Kidney (tissue), 14 donors: ENCODE results near the gene SNAPIN. TPM values are rescaled to one million over a fixed set of nuclear protein-coding genes. Genes with fewer than 3 reads are reported as not detected.
"Not testable (repeated sequence)": the region's sequence is repeated elsewhere in the genome, so short reads cannot be mapped to it uniquely, and the experiment has no call there.

Experiments used
- DNase-seq, 5 donors: peaks; one replicate each; pipeline ENCODE4 v3.0.0-alpha.2; 2013 to 2020
- FAIRE-seq: peaks from 2 replicates; lab custom pipeline; 2012; peaks lifted over from hg19 to GRCh38; lab: Jason Lieb, UNC
- H3K27ac ChIP-seq, 2 donors: one replicate each; pipeline ENCODE4 v1.7.0; 2013; ENCODE audit warnings: low read depth in 2 of 2, low read length in 2 of 2, inconsistent platforms in 1 of 2
- H3K27me3 ChIP-seq: one replicate; pipeline ENCODE4 v1.7.1; 2013; ENCODE audit warnings: low read length, inconsistent platforms; ENCODE audit not compliant: control insufficient read depth, insufficient read depth
- H3K36me3 ChIP-seq, 3 donors: one replicate each; pipeline versions ENCODE4 v1.7.0 to v1.7.1; 2013; ENCODE audit warnings: low read length in 3 of 3, control low read depth in 1 of 3, inconsistent platforms in 1 of 3; ENCODE audit not compliant: insufficient read depth in 3 of 3, control insufficient read depth in 2 of 3
- H3K4me1 ChIP-seq, 3 donors: one replicate each; pipeline versions ENCODE4 v1.7.0 to v1.7.1; 2013; ENCODE audit warnings: low read length in 3 of 3, inconsistent platforms in 1 of 3, low read depth in 1 of 3; ENCODE audit not compliant: control insufficient read depth in 2 of 3, insufficient read depth in 2 of 3
- H3K4me3 ChIP-seq, 3 donors: one replicate each; pipeline versions ENCODE4 v1.7.0 to v1.8.1; 2013; ENCODE audit warnings: low read length in 3 of 3, control low read depth in 1 of 3, inconsistent platforms in 1 of 3
- H3K9ac ChIP-seq, 3 donors: one replicate each; pipeline versions ENCODE4 v1.7.0 to v1.7.1; 2013; ENCODE audit warnings: low read length in 3 of 3, control low read depth in 1 of 3, inconsistent platforms in 1 of 3
- H3K9me3 ChIP-seq, 3 donors: one replicate each; pipeline versions ENCODE4 v1.7.0 to v1.7.1; 2013; ENCODE audit warnings: low read length in 3 of 3, control low read depth in 1 of 3, inconsistent platforms in 1 of 3; ENCODE audit not compliant: control insufficient read depth in 2 of 3, insufficient read depth in 1 of 3
- intact Hi-C: fragments of 100-400 bp; cut with DNase I; formaldehyde crosslinking; loops from one replicate; pipeline ENCODE4 v1.11.1; 2022
- polyA plus RNA-seq: library from polyadenylated mRNA; stranded (reverse); fragments of 350-450 nt; fragmentation: Illumina TruSeq; extraction: RNeasy Lipid Tissue Mini Kit (QIAGEN cat#74804); gene quantifications from one replicate; pipeline ENCODE4 v1.2.3, GENCODE V29; 2014; ENCODE audit warnings: low read depth, low replicate concordance; ENCODE audit not compliant: insufficient read depth
- total RNA-seq: library from RNA; stranded (reverse); fragmentation: NEBNext Ultra II Directional; extraction: Animal tissue kit (Norgen Biotek cat#: 25700); gene quantifications from one replicate; pipeline ENCODE4 v1.2.1, GENCODE V29; 2021
- TF ChIP-seq, protein P1 (sequence below): IDR thresholded peaks from 3 replicates; pipeline ENCODE4 v1.5.1; 2012; ENCODE audit warnings: mild to moderate bottlenecking, moderate library complexity, borderline replicate concordance; ENCODE audit not compliant: insufficient read depth; ENCODE audit errors: extremely low read depth
- donor health status: control.
- donor health status: control.
- donor health status: control.
- donor health status: control.
- donor health status: control.
- donor health status: DM: yes; HTN: yes; CAD: no.
- donor health status: Normal renal cell carcinoma (clear cell type).

The SNAPIN gene
- total and polyA plus RNA-seq, 2 donors from 2014 or later = 46.2 to 59.8 TPM

DNA sequence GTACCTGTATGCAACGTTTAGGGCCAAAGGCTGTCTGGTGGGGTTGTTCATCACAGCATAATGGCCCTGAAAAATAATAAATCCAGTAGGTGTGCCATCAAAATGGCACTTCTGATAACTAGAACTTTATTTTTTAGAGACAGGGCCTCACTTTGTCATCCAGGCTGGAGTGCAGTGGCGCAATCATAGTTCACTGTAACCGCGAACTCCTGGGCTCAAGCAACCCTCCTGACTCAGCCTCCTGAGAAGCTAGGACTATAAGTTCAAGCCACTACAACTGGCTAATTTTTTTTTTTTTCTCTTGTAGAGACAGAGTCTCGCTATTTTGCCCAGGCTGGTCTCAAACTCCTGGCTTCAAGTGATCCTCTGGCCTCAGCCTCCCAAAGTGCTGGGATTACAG lies 4.7 kb downstream of the SNAPIN start:
- DNase-seq (no peak), FAIRE-seq (no peak)
- Histone ChIP-seq H3K27ac (no peak overlapping the region), H3K9ac (no peak overlapping the region), H3K27me3 (no peaks in the 10 kb centered on the region), H3K4me3 (no peak overlapping the region), H3K9me3 (no peaks in the 10 kb centered on the region), H3K4me1 (peaks cover 0 to 13% (median 10%) of the 10 kb centered on the region in 3 donors), H3K36me3 (peaks cover 19 to 77% (median 47%) of the 10 kb centered on the region in 3 donors)
- TF ChIP-seq, protein P1, sequence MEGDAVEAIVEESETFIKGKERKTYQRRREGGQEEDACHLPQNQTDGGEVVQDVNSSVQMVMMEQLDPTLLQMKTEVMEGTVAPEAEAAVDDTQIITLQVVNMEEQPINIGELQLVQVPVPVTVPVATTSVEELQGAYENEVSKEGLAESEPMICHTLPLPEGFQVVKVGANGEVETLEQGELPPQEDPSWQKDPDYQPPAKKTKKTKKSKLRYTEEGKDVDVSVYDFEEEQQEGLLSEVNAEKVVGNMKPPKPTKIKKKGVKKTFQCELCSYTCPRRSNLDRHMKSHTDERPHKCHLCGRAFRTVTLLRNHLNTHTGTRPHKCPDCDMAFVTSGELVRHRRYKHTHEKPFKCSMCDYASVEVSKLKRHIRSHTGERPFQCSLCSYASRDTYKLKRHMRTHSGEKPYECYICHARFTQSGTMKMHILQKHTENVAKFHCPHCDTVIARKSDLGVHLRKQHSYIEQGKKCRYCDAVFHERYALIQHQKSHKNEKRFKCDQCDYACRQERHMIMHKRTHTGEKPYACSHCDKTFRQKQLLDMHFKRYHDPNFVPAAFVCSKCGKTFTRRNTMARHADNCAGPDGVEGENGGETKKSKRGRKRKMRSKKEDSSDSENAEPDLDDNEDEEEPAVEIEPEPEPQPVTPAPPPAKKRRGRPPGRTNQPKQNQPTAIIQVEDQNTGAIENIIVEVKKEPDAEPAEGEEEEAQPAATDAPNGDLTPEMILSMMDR = no peak
- intact Hi-C loops = no loop called here

DNA sequence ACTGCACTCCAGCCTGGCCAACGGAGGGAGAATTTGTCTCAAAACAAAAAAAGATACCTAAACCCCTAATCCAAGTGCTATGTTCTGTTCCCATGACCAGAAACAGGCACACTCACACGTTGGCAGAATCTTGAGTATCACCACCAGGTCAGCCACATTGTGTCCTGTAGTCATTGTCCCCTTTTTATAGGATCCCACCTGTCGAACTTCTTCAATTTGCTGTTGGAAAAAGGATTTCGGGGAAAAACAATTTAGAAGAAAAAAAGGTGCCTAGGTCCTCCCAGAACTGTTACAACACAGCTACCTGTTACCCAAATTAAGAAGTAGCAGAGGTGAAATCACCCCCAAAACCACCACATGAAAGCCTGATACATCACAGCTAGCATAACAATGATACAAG lies 8.9 kb downstream of the SNAPIN start:
- Histone ChIP-seq H3K9me3 (no peaks in the 10 kb centered on the region), H3K4me3 (no peak overlapping the region), H3K4me1 (peaks cover 0 to 14% (median 8%) of the 10 kb centered on the region in 3 donors), H3K9ac (no peak overlapping the region), H3K27me3 (no peaks in the 10 kb centered on the region), H3K27ac (no peak overlapping the region), H3K36me3 (peaks cover 18 to 60% (median 41%) of the 10 kb centered on the region in 3 donors)
- DNase-seq (no peak), FAIRE-seq (no peak)
- TF ChIP-seq, protein P1 = no peak
- intact Hi-C loops = no loop called here

DNA sequence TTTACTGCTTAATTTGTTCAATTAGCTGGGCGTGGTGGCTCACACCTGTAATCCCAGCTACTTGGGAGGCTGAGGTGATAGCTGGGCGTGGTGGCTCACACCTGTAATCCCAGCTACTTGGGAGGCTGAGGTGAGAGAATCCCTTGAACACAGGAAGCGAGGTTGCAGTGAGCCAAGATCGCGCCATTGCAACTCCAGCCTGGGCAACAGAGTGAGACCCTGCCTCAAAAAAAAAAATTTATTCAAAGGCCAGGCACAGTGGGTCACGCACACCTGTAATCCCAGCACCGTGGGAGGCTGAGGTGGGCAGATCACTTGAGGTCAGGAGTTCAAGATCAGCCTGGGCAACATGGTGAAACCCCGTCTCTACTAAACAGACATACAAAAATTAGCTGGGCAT lies 10.2 kb downstream of the SNAPIN start:
- Histone ChIP-seq H3K36me3 (peaks cover 18 to 48% (median 32%) of the 10 kb centered on the region in 3 donors), H3K4me1 (peaks cover 0 to 14% (median 8%) of the 10 kb centered on the region in 3 donors)
- H3K4me3 ChIP-seq, H3K9me3 ChIP-seq, intact Hi-C loops, H3K9ac ChIP-seq, H3K27me3 ChIP-seq, H3K27ac ChIP-seq, FAIRE-seq: not testable (repeated sequence)
- DNase-seq = peak in 1 of 5 donors; percentile 26

DNA sequence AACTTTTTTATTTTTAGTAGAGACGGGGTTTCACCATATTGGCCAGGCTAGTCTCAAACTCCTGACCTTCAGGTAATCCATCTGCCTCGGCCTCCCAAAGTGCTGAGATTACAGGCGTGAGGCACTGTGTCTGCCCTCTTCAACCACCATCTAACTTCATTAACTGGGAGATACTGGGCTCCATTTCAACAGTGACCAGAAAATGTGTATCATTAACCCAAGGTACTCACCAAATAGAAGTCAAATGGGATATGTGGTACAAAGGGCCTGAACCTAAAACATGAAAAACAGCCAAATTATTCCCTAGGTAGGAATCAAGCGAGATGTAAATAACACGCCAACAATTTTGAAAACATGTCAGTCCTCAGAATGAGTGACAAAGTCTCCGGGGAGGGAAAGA lies 11.1 kb downstream of the SNAPIN start:
- Histone ChIP-seq H3K4me1 (peaks cover 0 to 14% (median 8%) of the 10 kb centered on the region in 3 donors), H3K36me3 (peaks cover 16 to 39% (median 23%) of the 10 kb centered on the region in 3 donors), H3K27me3 (no peaks in the 10 kb centered on the region), H3K4me3 (peak overlapping the region; percentile 66 to 98 (median 74)), H3K9ac (peak overlapping the region; percentile 42 to 91 (median 63)), H3K27ac (no peak overlapping the region), H3K9me3 (no peaks in the 10 kb centered on the region)
- intact Hi-C loops = no loop called here
- TF ChIP-seq, protein P1 = no peak
- no peak for FAIRE-seq
- peak in 1 of 5 donors; percentile 15 for DNase-seq
